ENCODE measurements around the gene TPRG1L.

DNA sequence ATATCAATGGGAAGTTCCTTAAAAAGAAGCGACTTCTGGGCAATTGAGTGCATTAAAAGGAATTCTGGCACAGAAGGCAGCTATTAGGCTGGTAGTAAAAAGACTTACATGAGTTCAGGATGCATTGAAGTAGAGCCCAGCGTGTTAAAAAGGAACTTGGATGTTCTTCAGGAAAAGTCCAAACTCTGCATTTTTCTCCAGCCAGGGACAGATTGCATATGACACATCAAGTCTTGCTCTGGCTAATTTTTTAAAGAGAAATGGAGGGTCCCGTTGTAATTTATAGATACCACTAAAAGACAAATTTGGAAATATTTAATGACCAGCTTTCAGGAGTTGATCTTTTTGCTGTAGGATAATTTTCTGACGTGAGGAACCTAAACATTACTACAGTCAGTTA lies 1.2 kb downstream of the TPRG1L start:
- no peak for TF ChIP-seq POLR2A (IDR thresholded peaks at IDR 0.05; ENCODE audit: low read depth)
- TF ChIP-seq, protein P1, sequence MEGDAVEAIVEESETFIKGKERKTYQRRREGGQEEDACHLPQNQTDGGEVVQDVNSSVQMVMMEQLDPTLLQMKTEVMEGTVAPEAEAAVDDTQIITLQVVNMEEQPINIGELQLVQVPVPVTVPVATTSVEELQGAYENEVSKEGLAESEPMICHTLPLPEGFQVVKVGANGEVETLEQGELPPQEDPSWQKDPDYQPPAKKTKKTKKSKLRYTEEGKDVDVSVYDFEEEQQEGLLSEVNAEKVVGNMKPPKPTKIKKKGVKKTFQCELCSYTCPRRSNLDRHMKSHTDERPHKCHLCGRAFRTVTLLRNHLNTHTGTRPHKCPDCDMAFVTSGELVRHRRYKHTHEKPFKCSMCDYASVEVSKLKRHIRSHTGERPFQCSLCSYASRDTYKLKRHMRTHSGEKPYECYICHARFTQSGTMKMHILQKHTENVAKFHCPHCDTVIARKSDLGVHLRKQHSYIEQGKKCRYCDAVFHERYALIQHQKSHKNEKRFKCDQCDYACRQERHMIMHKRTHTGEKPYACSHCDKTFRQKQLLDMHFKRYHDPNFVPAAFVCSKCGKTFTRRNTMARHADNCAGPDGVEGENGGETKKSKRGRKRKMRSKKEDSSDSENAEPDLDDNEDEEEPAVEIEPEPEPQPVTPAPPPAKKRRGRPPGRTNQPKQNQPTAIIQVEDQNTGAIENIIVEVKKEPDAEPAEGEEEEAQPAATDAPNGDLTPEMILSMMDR (IDR thresholded peaks at IDR 0.05) = no peak
- TF ChIP-seq POLR2AphosphoS5 (IDR thresholded peaks at IDR 0.05) = no peak

Data from esophagus muscularis mucosa (tissue), 3 donors.